SK-N-SH (cell line): Measurements from ENCODE around the gene PCMT1.

Experiments used
- CTCF ChIP-seq: fragments of 200-600 bp; sonication (generic); IDR thresholded peaks from 2 replicates; pipeline ENCODE4 v1.6.1; 2017; ENCODE audit warnings: antibody characterized with exemption, mild to moderate bottlenecking, moderate library complexity
- EP300 ChIP-seq, 2 experiments: IDR thresholded peaks; 2 replicates each; pipeline versions ENCODE4 v1.4.0 to v1.6.1; 2012; ENCODE audit warnings: borderline replicate concordance in 1 of 2, low read depth in 1 of 2, low read length in 1 of 2
- EZH2phosphoT487 ChIP-seq: fragments of 200-600 bp; sonication (generic); IDR thresholded peaks from 2 replicates; pipeline ENCODE4 v1.6.1; 2017; ENCODE audit warnings: low read depth, mixed run types, mild to moderate bottlenecking, antibody characterized with exemption, moderate library complexity, borderline replicate concordance
- FOXJ3 ChIP-seq: sonication (generic); formaldehyde crosslinking; IDR thresholded peaks from 2 replicates; pipeline ENCODE4 v1.5.1; 2020; ENCODE audit warnings: mild to moderate bottlenecking, missing genetic modification reagents
- FOXM1 ChIP-seq: IDR thresholded peaks from 2 replicates; pipeline ENCODE4 v1.4.0; 2012; ENCODE audit warnings: low read depth, mild to moderate bottlenecking
- GABPA ChIP-seq: IDR thresholded peaks from 2 replicates; pipeline ENCODE4 v1.4.0; 2012; ENCODE audit warnings: low read depth, mild to moderate bottlenecking
- MEF2A ChIP-seq: IDR thresholded peaks from 2 replicates; pipeline ENCODE4 v1.4.0; 2012; ENCODE audit warnings: low read depth, borderline replicate concordance
- POLR2AphosphoS5 ChIP-seq: IDR thresholded peaks from 2 replicates; pipeline ENCODE4 v1.6.1; 2012; ENCODE audit warnings: low read depth, low read length
- RAD21 ChIP-seq: IDR thresholded peaks from 2 replicates; pipeline ENCODE4 v1.6.1; 2012; ENCODE audit warnings: mild to moderate bottlenecking, low read length
- RFX5 ChIP-seq: IDR thresholded peaks from 2 replicates; pipeline ENCODE4 v1.6.1; 2012; ENCODE audit warnings: mild to moderate bottlenecking, improper control_type of control experiment, low read length
- SMC3 ChIP-seq: IDR thresholded peaks from 2 replicates; pipeline ENCODE4 v1.6.1; 2012; ENCODE audit warnings: low read depth, low read length, improper control_type of control experiment
- TAF1 ChIP-seq: IDR thresholded peaks from 2 replicates; pipeline ENCODE4 v1.6.1; 2012; ENCODE audit warnings: low read depth, mild to moderate bottlenecking, low read length, moderate library complexity, borderline replicate concordance
- USF1 ChIP-seq: IDR thresholded peaks from 2 replicates; pipeline ENCODE4 v1.4.0; 2012; ENCODE audit warnings: low read depth, borderline replicate concordance

- no peak for TF ChIP-seq POLR2AphosphoS5
- TF ChIP-seq EP300 (IDR thresholded peaks at IDR 0.05; ENCODE audit: borderline replicate concordance in 1 of 2, low read depth in 1 of 2, low read length in 1 of 2), result no peak
- no peak for TF ChIP-seq GABPA
- TF ChIP-seq FOXJ3, result no peak
- TF ChIP-seq TAF1, result no peak
- no peak for TF ChIP-seq USF1
- TF ChIP-seq RAD21, result no peak
- TF ChIP-seq CTCF, result no peak
- no peak for TF ChIP-seq FOXM1
- no peak for TF ChIP-seq SMC3
- no peak for TF ChIP-seq MEF2A
- TF ChIP-seq EZH2phosphoT487, result no peak
- TF ChIP-seq RFX5, result no peak
Measured at GRCh38 chr6:149813351-149813750, 63.8 kb downstream of the PCMT1 start.
